Iris pigment epithelial cell (primary cell): Measurements from ENCODE around the gene FAM53B.

Source experiments
- DNase-seq: peaks from one replicate; pipeline ENCODE4 v3.0.0-alpha.2; 2011; ENCODE audit warnings: low read depth

The FAM53B gene

GRCh38 chr10:124728071-124728829 is 15.9 kb downstream of the FAM53B start:
- DNase-seq = no peak

- DNase-seq = no peak
Measured at GRCh38 chr10:124727361-124727960, 16.7 kb downstream of the FAM53B start.

GRCh38 chr10:124725791-124726190 is 18.4 kb downstream of the FAM53B start:
- no peak for DNase-seq

GRCh38 chr10:124725171-124725631 is 19.0 kb downstream of the FAM53B start:
- DNase-seq = no peak

- no peak for DNase-seq
Measured at GRCh38 chr10:124724279-124725027, 19.7 kb downstream of the FAM53B start.

GRCh38 chr10:124723826-124724225 is 20.4 kb downstream of the FAM53B start:
- DNase-seq = no peak

- no peak for DNase-seq
Measured at GRCh38 chr10:124722798-124723783, 21.1 kb downstream of the FAM53B start.

DNA sequence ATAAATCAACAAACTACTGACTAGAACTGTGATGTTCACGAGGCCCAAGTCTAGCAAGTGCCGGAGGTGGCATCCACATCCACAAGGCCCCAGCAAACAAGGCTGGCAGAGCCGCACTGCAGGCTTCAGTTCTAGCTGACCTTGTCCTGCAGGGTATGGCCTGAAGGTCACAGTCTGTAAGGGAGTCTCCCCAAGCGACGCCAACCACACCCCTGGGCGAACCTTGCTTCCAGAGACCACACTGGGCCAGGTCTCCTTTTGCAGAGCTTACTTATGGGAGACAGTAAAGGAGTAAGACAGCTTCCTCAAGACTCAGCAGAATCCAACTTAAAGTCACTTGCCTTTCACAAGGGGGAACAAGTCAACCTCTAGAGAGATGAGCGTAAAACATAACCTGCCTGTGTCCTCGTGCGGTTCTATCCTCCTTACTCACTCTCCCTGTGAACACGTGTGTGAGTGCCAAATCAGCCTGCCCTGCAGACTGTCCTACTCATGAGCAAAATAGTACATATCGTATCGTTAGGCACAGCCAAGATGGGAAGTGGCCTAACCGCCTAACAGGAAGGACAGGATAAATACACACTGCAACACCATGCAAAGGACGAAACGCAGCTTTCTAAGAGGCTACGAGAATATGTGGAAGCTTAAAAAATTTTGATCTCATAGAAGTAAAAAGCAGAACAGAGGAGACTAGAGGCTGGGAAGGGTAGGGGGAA is 22.7 kb downstream of the FAM53B start:
- peak; percentile 77 for DNase-seq

- peak; percentile 63 for DNase-seq
Measured at GRCh38 chr10:124719213-124719851, 24.8 kb downstream of the FAM53B start.

- DNase-seq = no peak
Measured at GRCh38 chr10:124717911-124718741, 26.1 kb downstream of the FAM53B start.

DNA sequence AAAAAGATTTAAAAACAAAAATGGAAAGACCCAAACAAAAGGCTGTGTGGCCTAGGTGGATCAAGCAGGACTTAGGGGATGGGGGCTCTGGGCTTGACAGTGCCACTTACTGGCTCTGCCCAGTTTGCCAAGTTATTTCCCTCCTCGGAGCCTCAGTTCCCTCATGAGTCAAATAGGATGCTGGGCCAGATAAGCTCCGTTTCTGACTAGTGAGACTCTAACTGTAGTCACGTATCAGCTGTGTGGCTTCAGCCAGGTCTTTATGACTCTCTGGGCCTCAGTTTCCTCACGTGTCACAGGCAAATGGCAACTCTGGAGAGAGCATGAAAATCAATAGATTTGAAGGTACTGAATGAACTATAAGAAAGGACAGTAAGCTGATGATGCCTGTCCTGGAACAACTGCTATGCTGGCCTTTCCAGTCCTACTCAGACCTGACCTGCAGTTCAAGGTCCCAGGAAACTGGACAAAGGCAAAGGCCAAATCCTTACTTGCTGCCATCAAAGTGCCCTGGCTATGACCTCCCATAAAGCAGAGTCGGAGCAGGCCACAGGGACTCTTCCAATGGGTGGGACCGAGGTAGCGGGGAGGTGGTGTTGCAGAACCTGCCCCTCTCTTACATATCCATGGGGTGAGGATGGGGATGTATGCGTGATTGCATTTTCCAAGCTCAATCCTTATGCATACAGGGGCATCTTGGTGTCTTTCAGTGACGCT is 27.0 kb downstream of the FAM53B start:
- DNase-seq = no peak

GRCh38 chr10:124716369-124716768 is 27.8 kb downstream of the FAM53B start:
- no peak for DNase-seq

DNA sequence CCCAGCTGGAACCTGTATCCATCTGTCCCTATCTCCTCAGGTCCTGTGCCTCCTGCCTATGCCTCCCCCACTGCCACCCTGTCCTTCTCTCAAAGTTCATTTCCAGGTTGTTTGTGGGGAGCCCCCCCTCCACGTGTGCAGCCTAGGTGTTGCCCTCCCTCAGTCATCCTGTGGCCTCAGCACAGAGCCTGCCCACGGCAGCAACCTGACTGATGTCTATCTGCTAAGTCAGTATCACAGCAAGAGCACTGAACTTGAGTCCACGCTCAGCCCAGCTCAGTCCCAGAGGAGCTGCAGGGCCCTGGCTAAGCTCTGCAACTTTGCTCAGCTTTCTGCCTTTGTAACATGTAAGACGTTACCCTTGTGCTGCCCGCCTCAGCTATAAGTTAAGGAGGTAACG is 28.7 kb downstream of the FAM53B start:
- no peak for DNase-seq

- DNase-seq = no peak
Measured at GRCh38 chr10:124713679-124714255, 30.4 kb downstream of the FAM53B start.

DNA sequence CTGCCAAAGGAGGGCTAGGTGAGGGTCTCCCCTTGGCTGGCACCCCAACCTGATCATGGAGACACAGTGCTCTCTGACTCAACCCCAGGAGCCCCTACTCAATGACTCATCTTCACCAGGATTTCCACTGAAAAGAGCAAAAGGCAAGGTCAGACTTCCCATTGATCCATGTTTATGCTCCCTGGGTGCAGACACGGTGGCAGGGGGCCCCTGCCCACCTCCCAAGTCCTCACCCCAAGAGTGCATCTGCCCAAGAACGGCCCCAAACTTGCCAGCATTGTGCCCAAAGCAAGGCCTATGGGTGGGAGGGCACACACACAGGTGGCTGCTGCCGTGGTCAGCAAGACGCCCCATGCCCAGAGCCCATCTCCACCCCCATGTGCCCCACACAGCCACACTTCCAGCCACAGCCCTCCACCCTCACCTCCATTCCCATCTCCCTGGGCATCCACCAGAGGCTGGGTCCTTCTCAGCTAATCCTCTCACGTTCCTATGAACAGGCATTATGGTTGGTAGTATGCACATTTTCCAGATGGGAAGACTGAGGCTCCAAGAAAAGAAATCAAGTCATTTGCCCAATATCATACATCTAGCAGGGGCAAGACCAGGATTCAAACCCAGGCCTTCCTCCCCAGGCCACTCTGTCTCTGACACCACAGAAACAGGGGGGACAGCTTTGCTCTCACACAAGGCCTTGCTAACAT is 31.3 kb downstream of the FAM53B start:
- no peak for DNase-seq

DNA sequence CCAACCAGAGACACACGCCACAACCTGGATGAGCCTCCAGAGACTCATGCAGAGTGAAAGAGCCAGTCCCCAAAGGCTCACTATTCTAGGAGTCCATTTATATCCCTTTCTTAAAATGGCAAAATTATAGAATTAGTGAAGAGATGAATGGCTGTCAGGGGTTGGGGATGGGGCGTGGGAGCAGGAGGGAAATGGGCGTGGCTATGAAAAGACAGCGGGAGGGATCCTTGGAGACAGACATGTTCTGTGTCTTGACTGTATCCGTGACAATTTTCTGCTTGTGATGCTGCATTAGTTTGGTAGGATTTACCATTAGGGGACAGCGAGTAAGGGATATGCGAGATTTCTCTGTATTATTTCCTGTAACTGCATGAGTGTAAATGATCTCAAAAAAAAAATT is 33.0 kb downstream of the FAM53B start:
- no peak for DNase-seq

- no peak for DNase-seq
Measured at GRCh38 chr10:124710266-124710881, 33.8 kb downstream of the FAM53B start.

DNA sequence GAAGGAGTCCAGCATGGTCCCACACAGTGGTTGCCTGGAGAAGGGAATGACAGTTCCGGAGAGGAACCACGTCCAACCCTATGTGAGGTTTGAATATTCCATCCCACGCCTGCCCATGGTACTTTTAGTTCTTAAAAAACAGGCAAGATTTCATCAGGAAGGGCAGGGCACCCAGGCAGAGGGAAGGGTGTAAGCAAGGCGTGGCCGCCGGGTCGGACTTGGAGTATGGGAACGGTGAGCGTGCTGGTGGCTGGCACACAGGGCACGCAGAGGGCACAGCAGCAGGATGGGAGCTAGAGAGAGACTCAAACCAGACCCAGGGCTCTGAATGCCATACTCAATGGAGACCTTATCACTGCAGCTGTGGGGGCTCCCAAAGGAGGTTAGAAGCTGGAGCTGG is 34.3 kb downstream of the FAM53B start:
- DNase-seq = no peak
